SK-N-SH (cell line): ENCODE measurements around the gene RAD51B. TPM values are rescaled to one million over a fixed set of nuclear protein-coding genes. Genes with fewer than 3 reads are reported as not detected.

ENCODE experiments used
- CTCF ChIA-PET: fragments of 300-600, 350-600 bp; formaldehyde crosslinking; extraction: SDS; loops from one replicate; lab custom pipeline; 2021; lab: Yijun Ruan, JAX
- POLR2A ChIA-PET: fragments of 350-600 bp; sonication (Branson Sonifier 250); formaldehyde crosslinking; extraction: SDS; loops from one replicate; lab custom pipeline; 2020; ENCODE audit warnings: antibody characterized with exemption, inconsistent platforms; lab: Yijun Ruan, JAX
- DNase-seq: peaks from one replicate; pipeline ENCODE4 v3.0.0; 2012
- H2AFZ ChIP-seq: fragments of 200-600 bp; sonication (generic); 2 replicates; pipeline ENCODE4 v1.8.1; 2016; ENCODE audit warnings: antibody characterized with exemption, mild to moderate bottlenecking, low read depth
- H3F3A ChIP-seq: fragments of 200-600 bp; sonication (generic); replicated peaks from 2 replicates; pipeline ENCODE3; 2016; ENCODE audit warnings: antibody characterized with exemption, mild to moderate bottlenecking; ENCODE audit not compliant: insufficient read depth
- H3K27ac ChIP-seq, 2 experiments: fragments of 200-500 bp in 1 of 2; fragments of 200-600 bp in 1 of 2; sonication (Bioruptor generic) in 1 of 2; sonication (generic), shearing (Covaris generic) in 1 of 2; 2 replicates each; pipeline versions ENCODE4 v1.5.1 to v1.6.1; 2014 to 2016; ENCODE audit warnings: low read depth in 2 of 2, inconsistent platforms in 1 of 2, low read length in 1 of 2, mild to moderate bottlenecking in 1 of 2, mixed read lengths in 1 of 2
- H3K27me3 ChIP-seq: fragments of 200-600 bp; sonication (generic), shearing (Covaris generic); 2 replicates; pipeline ENCODE4 v1.6.1; 2016; ENCODE audit warnings: mixed run types; ENCODE audit not compliant: insufficient read depth
- H3K36me3 ChIP-seq, 2 experiments: fragments of 200-500 bp in 1 of 2; fragments of 200-600 bp in 1 of 2; sonication (Bioruptor generic) in 1 of 2; sonication (generic) in 1 of 2; replicated peaks in 1 of 2; 2 replicates each; pipeline versions ENCODE3 to v1.5.1; 2014 to 2016; ENCODE audit warnings: low read length in 1 of 2, mild to moderate bottlenecking in 1 of 2; ENCODE audit not compliant: insufficient read depth in 2 of 2, control insufficient read depth in 1 of 2
- H3K4me1 ChIP-seq, 2 experiments: fragments of 200-500 bp in 1 of 2; fragments of 200-600 bp in 1 of 2; sonication (Bioruptor generic) in 1 of 2; sonication (generic), shearing (Covaris generic) in 1 of 2; 2 replicates each; pipeline versions ENCODE4 v1.5.1 to v1.6.1; 2014 to 2016; ENCODE audit warnings: low read depth in 1 of 2, low read length in 1 of 2, mixed run types in 1 of 2; ENCODE audit not compliant: insufficient read depth in 2 of 2, control insufficient read depth in 1 of 2
- H3K4me2 ChIP-seq: fragments of 200-600 bp; sonication (generic), shearing (Covaris generic); 2 replicates; pipeline ENCODE4 v1.6.1; 2017; ENCODE audit warnings: mixed run types
- H3K4me3 ChIP-seq, 2 experiments: fragments of 200-500 bp in 1 of 2; fragments of 200-600 bp in 1 of 2; sonication (Bioruptor generic) in 1 of 2; sonication (generic), shearing (Covaris generic) in 1 of 2; 2 replicates each; pipeline versions ENCODE4 v1.5.1 to v1.8.1; 2014 to 2016; ENCODE audit warnings: low read depth in 2 of 2, inconsistent platforms in 1 of 2, low read length in 1 of 2, mild to moderate bottlenecking in 1 of 2, mixed read lengths in 1 of 2, moderate library complexity in 1 of 2
- H3K79me2 ChIP-seq: fragments of 200-600 bp; sonication (generic); 2 replicates; pipeline ENCODE4 v1.8.1; 2017; ENCODE audit warnings: mild to moderate bottlenecking; ENCODE audit not compliant: insufficient read depth
- H3K9ac ChIP-seq: fragments of 200-600 bp; sonication (generic); 2 replicates; pipeline ENCODE4 v1.6.1; 2017; ENCODE audit warnings: mixed run types
- H3K9me2 ChIP-seq: fragments of 200-600 bp; sonication (generic); 2 replicates; pipeline ENCODE4 v1.6.1; 2017; ENCODE audit warnings: mixed run types
- H3K9me3 ChIP-seq: fragments of 200-600 bp; sonication (generic); 2 replicates; pipeline ENCODE4 v1.6.1; 2017; ENCODE audit warnings: mixed run types, mild to moderate bottlenecking, moderate library complexity
- H4K20me1 ChIP-seq: fragments of 200-600 bp; sonication (generic); 2 replicates; pipeline ENCODE4 v1.6.1; 2017; ENCODE audit warnings: mild to moderate bottlenecking, mixed run types; ENCODE audit not compliant: insufficient read depth
- EZH2phosphoT487 ChIP-seq: fragments of 200-600 bp; sonication (generic); IDR thresholded peaks from 2 replicates; pipeline ENCODE4 v1.6.1; 2017; ENCODE audit warnings: low read depth, mixed run types, mild to moderate bottlenecking, antibody characterized with exemption, moderate library complexity, borderline replicate concordance
- FOXM1 ChIP-seq: IDR thresholded peaks from 2 replicates; pipeline ENCODE4 v1.4.0; 2012; ENCODE audit warnings: low read depth, mild to moderate bottlenecking
- GABPA ChIP-seq: IDR thresholded peaks from 2 replicates; pipeline ENCODE4 v1.4.0; 2012; ENCODE audit warnings: low read depth, mild to moderate bottlenecking
- GATA2 ChIP-seq: sonication (generic); formaldehyde crosslinking; IDR thresholded peaks from 2 replicates; pipeline ENCODE4 v1.5.0; 2020; ENCODE audit warnings: mild to moderate bottlenecking, missing genetic modification reagents
- NFIC ChIP-seq: IDR thresholded peaks from 2 replicates; pipeline ENCODE4 v1.4.0; 2012; ENCODE audit warnings: borderline replicate concordance
- NRF1 ChIP-seq: IDR thresholded peaks from 2 replicates; pipeline ENCODE4 v1.6.1; 2012; ENCODE audit warnings: low read depth, mild to moderate bottlenecking, low read length
- POLR2AphosphoS5 ChIP-seq: IDR thresholded peaks from 2 replicates; pipeline ENCODE4 v1.6.1; 2012; ENCODE audit warnings: low read depth, low read length
- RAD21 ChIP-seq: IDR thresholded peaks from 2 replicates; pipeline ENCODE4 v1.6.1; 2012; ENCODE audit warnings: mild to moderate bottlenecking, low read length
- SIN3A ChIP-seq: IDR thresholded peaks from 2 replicates; pipeline ENCODE4 v1.6.1; 2012; ENCODE audit warnings: low read depth, mild to moderate bottlenecking, low read length, moderate library complexity, borderline replicate concordance
- TAF1 ChIP-seq: IDR thresholded peaks from 2 replicates; pipeline ENCODE4 v1.6.1; 2012; ENCODE audit warnings: low read depth, mild to moderate bottlenecking, low read length, moderate library complexity, borderline replicate concordance
- TCF12 ChIP-seq: IDR thresholded peaks from 2 replicates; pipeline ENCODE4 v1.4.0; 2012
- TEAD4 ChIP-seq: IDR thresholded peaks from 2 replicates; pipeline ENCODE4 v1.4.0; 2012; ENCODE audit warnings: mild to moderate bottlenecking, borderline replicate concordance; ENCODE audit not compliant: insufficient read depth
- YY1 ChIP-seq: IDR thresholded peaks from 2 replicates; pipeline ENCODE4 v1.4.0; 2012; ENCODE audit warnings: low read depth, mild to moderate bottlenecking
- WGBS: methylation state at CpG from one replicate; pipeline ENCODE4 v1.1.6; 2017; ENCODE audit warnings: low lambda C conversion rate; 5-methylcytosine and 5-hydroxymethylcytosine counted together
- polyA plus RNA-seq, 3 experiments: library from polyadenylated mRNA; depleted of rRNA; stranded (reverse); fragments of >200 nt; gene quantifications; 2 replicates each; pipeline ENCODE4 v1.2.3, GENCODE V29; 2012
- TF ChIP-seq, protein P1 (sequence below): IDR thresholded peaks from 2 replicates; pipeline ENCODE4 v1.6.1; 2012; ENCODE audit warnings: mild to moderate bottlenecking, low read depth, low read length, moderate library complexity
- TF ChIP-seq, protein P2 (sequence below): fragments of 200-600 bp; sonication (generic); IDR thresholded peaks from 2 replicates; pipeline ENCODE4 v1.6.1; 2017; ENCODE audit warnings: antibody characterized with exemption, mild to moderate bottlenecking, moderate library complexity
- TF ChIP-seq, protein P3 (sequence below): IDR thresholded peaks from 2 replicates; pipeline ENCODE4 v1.4.0; 2012; ENCODE audit warnings: low read depth, borderline replicate concordance

RAD51B gene
- polyA plus RNA-seq, 1 of the 3 experiments (the other 2 are of a cell fraction): 6.0 TPM

DNA sequence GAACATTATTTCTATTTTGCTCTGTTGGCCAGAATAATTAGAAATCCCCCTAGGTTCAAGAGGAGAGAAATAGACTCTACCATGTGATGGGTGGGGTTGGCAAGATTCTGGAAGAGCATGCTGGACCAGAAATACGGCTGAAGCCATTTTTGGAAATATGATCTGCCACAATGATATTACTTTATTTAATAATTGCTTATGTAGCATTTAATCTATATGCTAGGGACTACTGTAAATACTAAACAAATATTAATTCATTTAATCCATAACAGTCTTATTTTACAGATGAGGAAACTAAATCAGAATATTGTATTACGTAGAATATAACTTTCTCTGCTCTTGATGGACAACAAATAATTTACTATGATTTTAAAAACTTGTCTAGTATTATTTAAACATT, 193.7 kb downstream of the RAD51B start:
- Histone ChIP-seq H3K4me3 (no peak overlapping the region), H3K27ac (no peak overlapping the region), H3K27me3 (no peaks in the 10 kb centered on the region), H3K4me1 (peaks cover 0 to 3% of the 10 kb centered on the region in 2 experiments; a peak in 3 of 4 replicates), H4K20me1 (no peaks in the 10 kb centered on the region), H3K4me2 (no peak overlapping the region), H3K9me3 (no peaks in the 10 kb centered on the region), H3K36me3 (no peaks in the 10 kb centered on the region), H3K9ac (no peak overlapping the region), H3K9me2 (no peaks in the 10 kb centered on the region), H3K79me2 (no peaks in the 10 kb centered on the region), H2AFZ (no peak overlapping the region), H3F3A (no peaks in the 10 kb centered on the region)
- no peak for DNase-seq
- no peak for TF ChIP-seq NRF1
- TF ChIP-seq, protein P1, sequence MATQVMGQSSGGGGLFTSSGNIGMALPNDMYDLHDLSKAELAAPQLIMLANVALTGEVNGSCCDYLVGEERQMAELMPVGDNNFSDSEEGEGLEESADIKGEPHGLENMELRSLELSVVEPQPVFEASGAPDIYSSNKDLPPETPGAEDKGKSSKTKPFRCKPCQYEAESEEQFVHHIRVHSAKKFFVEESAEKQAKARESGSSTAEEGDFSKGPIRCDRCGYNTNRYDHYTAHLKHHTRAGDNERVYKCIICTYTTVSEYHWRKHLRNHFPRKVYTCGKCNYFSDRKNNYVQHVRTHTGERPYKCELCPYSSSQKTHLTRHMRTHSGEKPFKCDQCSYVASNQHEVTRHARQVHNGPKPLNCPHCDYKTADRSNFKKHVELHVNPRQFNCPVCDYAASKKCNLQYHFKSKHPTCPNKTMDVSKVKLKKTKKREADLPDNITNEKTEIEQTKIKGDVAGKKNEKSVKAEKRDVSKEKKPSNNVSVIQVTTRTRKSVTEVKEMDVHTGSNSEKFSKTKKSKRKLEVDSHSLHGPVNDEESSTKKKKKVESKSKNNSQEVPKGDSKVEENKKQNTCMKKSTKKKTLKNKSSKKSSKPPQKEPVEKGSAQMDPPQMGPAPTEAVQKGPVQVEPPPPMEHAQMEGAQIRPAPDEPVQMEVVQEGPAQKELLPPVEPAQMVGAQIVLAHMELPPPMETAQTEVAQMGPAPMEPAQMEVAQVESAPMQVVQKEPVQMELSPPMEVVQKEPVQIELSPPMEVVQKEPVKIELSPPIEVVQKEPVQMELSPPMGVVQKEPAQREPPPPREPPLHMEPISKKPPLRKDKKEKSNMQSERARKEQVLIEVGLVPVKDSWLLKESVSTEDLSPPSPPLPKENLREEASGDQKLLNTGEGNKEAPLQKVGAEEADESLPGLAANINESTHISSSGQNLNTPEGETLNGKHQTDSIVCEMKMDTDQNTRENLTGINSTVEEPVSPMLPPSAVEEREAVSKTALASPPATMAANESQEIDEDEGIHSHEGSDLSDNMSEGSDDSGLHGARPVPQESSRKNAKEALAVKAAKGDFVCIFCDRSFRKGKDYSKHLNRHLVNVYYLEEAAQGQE: no peak
- no peak for TF ChIP-seq GATA2
- TF ChIP-seq, protein P2, sequence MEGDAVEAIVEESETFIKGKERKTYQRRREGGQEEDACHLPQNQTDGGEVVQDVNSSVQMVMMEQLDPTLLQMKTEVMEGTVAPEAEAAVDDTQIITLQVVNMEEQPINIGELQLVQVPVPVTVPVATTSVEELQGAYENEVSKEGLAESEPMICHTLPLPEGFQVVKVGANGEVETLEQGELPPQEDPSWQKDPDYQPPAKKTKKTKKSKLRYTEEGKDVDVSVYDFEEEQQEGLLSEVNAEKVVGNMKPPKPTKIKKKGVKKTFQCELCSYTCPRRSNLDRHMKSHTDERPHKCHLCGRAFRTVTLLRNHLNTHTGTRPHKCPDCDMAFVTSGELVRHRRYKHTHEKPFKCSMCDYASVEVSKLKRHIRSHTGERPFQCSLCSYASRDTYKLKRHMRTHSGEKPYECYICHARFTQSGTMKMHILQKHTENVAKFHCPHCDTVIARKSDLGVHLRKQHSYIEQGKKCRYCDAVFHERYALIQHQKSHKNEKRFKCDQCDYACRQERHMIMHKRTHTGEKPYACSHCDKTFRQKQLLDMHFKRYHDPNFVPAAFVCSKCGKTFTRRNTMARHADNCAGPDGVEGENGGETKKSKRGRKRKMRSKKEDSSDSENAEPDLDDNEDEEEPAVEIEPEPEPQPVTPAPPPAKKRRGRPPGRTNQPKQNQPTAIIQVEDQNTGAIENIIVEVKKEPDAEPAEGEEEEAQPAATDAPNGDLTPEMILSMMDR: no peak
- TF ChIP-seq NFIC: no peak
- 97% methylated on average over 2 of the region's 2 CpGs for WGBS
- POLR2A ChIA-PET: no interaction called here
- CTCF ChIA-PET: no interaction called here

DNA sequence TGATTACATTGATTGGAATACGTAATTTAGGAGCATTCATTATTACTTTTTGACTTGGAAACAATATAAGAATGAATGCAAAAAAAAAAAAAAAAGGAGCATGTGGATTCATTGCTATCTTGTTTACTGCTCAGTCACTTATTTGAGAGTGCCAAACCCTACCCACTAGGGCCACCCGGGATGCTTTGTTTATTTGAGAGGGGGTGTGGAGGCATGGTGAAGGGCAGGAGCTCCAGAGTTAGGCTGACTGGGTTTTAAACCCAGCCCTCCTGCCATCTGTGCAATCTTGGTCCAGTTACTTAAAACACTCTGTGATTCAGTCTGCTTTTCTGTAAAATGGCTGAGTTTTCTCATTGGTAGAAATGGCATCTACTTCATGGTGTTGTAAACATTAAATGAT, 195.2 kb downstream of the RAD51B start:
- no peak overlapping the region for H3K9ac ChIP-seq
- ChIA-PET CTCF (no interaction called here), POLR2A (interaction anchor here (0.6 kb wide), 1 partner anchor 10 kb away, joined by 3 read pairs; no protein-coding TSS in a partner anchor)
- no peaks in the 10 kb centered on the region for H4K20me1 ChIP-seq
- H3K27me3 ChIP-seq: no peaks in the 10 kb centered on the region
- H3F3A ChIP-seq: no peaks in the 10 kb centered on the region
- peaks cover 0 to 3% of the 10 kb centered on the region in 2 experiments; a peak in 3 of 4 replicates for H3K4me1 ChIP-seq
- no peak for DNase-seq
- H3K4me3 ChIP-seq: no peak overlapping the region
- H2AFZ ChIP-seq: no peak overlapping the region
- no peaks in the 10 kb centered on the region for H3K36me3 ChIP-seq
- H3K79me2 ChIP-seq: no peaks in the 10 kb centered on the region
- no peak overlapping the region for H3K4me2 ChIP-seq
- 73% methylated on average over 2 of the region's 2 CpGs for WGBS
- H3K9me3 ChIP-seq: no peaks in the 10 kb centered on the region
- H3K27ac ChIP-seq: no peak overlapping the region
- H3K9me2 ChIP-seq: no peaks in the 10 kb centered on the region
- no peak for TF ChIP-seq NRF1
- TF ChIP-seq, protein P3, sequence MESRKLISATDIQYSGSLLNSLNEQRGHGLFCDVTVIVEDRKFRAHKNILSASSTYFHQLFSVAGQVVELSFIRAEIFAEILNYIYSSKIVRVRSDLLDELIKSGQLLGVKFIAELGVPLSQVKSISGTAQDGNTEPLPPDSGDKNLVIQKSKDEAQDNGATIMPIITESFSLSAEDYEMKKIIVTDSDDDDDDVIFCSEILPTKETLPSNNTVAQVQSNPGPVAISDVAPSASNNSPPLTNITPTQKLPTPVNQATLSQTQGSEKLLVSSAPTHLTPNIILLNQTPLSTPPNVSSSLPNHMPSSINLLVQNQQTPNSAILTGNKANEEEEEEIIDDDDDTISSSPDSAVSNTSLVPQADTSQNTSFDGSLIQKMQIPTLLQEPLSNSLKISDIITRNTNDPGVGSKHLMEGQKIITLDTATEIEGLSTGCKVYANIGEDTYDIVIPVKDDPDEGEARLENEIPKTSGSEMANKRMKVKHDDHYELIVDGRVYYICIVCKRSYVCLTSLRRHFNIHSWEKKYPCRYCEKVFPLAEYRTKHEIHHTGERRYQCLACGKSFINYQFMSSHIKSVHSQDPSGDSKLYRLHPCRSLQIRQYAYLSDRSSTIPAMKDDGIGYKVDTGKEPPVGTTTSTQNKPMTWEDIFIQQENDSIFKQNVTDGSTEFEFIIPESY: no peak
- no peak for TF ChIP-seq POLR2AphosphoS5
- no peak for TF ChIP-seq GATA2
- TF ChIP-seq TEAD4: no peak
- TF ChIP-seq NFIC: no peak
- TF ChIP-seq SIN3A: no peak
- no peak for TF ChIP-seq TCF12
- no peak for TF ChIP-seq TAF1
- TF ChIP-seq GABPA: no peak
- no peak for TF ChIP-seq EZH2phosphoT487
- TF ChIP-seq RAD21: no peak
- TF ChIP-seq, protein P1: no peak
- no peak for TF ChIP-seq YY1
- no peak for TF ChIP-seq FOXM1
